Measurements from ENCODE around the gene SLC14A1. TPM values are rescaled to one million over a fixed set of nuclear protein-coding genes. Genes with fewer than 3 reads are reported as not detected.
"Not testable (repeated sequence)": the region's sequence is repeated elsewhere in the genome, so short reads cannot be mapped to it uniquely, and the experiment has no call there.

SLC14A1 gene
- total RNA-seq, 2 experiments from 2014 or later, result 5.2 to 5.3 TPM

DNA sequence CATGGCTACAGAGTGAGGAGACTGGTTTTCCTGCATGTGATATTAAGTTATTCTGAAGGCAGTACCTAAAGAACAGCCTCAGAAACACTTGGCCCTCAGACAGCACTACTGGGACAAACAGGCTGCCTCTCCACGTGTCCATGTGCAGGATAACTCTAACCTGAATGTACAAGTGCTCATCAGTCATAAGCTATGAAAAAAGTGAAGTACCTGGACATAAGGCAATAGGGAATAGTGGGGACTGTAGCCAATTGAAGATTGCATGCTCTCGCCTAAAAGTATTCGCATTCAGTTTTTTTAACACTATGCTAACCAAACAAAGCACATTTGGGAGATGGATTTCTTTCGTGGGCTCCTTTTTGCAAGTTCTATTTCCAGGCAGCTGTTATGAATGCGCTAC is 33.0 kb downstream of the SLC14A1 start:
- POLR2A ChIA-PET, result no interaction called here
- no peaks in the 10 kb centered on the region for H3K4me1 Mint-ChIP-seq (ENCODE audit: low read depth)
- peaks cover 48% of the 10 kb centered on the region for H3K27me3 Mint-ChIP-seq
- no peaks in the 10 kb centered on the region for H3K9me3 Mint-ChIP-seq
- Histone ChIP-seq H3K27me3 (ENCODE audit: control insufficient read depth in 1 of 2, insufficient read depth in 2 of 2, low read length in 2 of 2) (peaks cover 3 to 5% of the 10 kb centered on the region in 2 experiments), H3K9me3 (ENCODE audit: control insufficient read depth in 1 of 2, insufficient read depth in 1 of 2, low read length in 2 of 2) (no peaks in the 10 kb centered on the region), H3K4me3 (ENCODE audit: low read length) (no peak overlapping the region), H3K27ac (ENCODE audit: low read depth in 1 of 2, low read length in 2 of 2) (no peak overlapping the region), H3K4me1 (ENCODE audit: insufficient read depth, low read length) (no peaks in the 10 kb centered on the region), H3K36me3 (ENCODE audit: insufficient read depth, low read length) (no peaks in the 10 kb centered on the region)
- TF ChIP-seq, protein P1, sequence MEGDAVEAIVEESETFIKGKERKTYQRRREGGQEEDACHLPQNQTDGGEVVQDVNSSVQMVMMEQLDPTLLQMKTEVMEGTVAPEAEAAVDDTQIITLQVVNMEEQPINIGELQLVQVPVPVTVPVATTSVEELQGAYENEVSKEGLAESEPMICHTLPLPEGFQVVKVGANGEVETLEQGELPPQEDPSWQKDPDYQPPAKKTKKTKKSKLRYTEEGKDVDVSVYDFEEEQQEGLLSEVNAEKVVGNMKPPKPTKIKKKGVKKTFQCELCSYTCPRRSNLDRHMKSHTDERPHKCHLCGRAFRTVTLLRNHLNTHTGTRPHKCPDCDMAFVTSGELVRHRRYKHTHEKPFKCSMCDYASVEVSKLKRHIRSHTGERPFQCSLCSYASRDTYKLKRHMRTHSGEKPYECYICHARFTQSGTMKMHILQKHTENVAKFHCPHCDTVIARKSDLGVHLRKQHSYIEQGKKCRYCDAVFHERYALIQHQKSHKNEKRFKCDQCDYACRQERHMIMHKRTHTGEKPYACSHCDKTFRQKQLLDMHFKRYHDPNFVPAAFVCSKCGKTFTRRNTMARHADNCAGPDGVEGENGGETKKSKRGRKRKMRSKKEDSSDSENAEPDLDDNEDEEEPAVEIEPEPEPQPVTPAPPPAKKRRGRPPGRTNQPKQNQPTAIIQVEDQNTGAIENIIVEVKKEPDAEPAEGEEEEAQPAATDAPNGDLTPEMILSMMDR (IDR thresholded peaks at IDR 0.05), result no peak
- CTCF ChIA-PET, result no interaction called here
- intact Hi-C loops (cut with DNase I, micrococcal nuclease), result no loop called here
- ATAC-seq (ENCODE audit: poor library complexity) (no peak), DNase-seq (no peak)
- H3K27ac Mint-ChIP-seq, result no peak overlapping the region
- no peak overlapping the region for H3K4me3 Mint-ChIP-seq
- H3K36me3 Mint-ChIP-seq (ENCODE audit: low read depth), result no peaks in the 10 kb centered on the region

DNA sequence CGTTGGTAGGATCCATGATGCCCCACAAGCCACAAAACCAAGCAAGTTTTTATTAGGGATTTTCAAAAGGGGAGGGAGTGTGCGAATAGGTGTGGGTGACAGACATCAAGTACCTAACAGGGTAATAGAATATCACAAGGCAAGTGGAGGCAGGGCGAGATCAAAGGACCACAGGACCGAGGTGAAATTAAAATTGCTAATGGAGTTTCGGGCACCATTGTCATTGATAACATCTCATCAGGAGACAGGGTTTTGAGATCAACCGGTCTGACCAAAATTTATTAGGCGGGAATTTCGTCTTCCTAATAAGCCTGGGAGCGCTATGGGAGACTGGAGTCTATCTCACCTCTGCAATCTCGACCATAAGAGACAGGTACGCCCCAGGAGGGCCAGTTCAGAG is 33.7 kb downstream of the SLC14A1 start:
- H3K27me3 Mint-ChIP-seq, result peaks cover 46% of the 10 kb centered on the region
- H3K9me3 ChIP-seq (ENCODE audit: control insufficient read depth in 1 of 2, insufficient read depth in 1 of 2, low read length in 2 of 2); H3K27me3 ChIP-seq (ENCODE audit: control insufficient read depth in 1 of 2, insufficient read depth in 2 of 2, low read length in 2 of 2); H3K9me3 Mint-ChIP-seq; intact Hi-C loops (cut with DNase I, micrococcal nuclease); H3K4me1 Mint-ChIP-seq (ENCODE audit: low read depth); ATAC-seq (ENCODE audit: poor library complexity); POLR2A ChIA-PET; CTCF ChIA-PET; H3K4me1 ChIP-seq (ENCODE audit: insufficient read depth, low read length); H3K27ac ChIP-seq (ENCODE audit: low read depth in 1 of 2, low read length in 2 of 2); H3K36me3 ChIP-seq (ENCODE audit: insufficient read depth, low read length); H3K4me3 ChIP-seq (ENCODE audit: low read length); H3K36me3 Mint-ChIP-seq (ENCODE audit: low read depth); DNase-seq; H3K4me3 Mint-ChIP-seq; H3K27ac Mint-ChIP-seq: not testable (repeated sequence)

DNA sequence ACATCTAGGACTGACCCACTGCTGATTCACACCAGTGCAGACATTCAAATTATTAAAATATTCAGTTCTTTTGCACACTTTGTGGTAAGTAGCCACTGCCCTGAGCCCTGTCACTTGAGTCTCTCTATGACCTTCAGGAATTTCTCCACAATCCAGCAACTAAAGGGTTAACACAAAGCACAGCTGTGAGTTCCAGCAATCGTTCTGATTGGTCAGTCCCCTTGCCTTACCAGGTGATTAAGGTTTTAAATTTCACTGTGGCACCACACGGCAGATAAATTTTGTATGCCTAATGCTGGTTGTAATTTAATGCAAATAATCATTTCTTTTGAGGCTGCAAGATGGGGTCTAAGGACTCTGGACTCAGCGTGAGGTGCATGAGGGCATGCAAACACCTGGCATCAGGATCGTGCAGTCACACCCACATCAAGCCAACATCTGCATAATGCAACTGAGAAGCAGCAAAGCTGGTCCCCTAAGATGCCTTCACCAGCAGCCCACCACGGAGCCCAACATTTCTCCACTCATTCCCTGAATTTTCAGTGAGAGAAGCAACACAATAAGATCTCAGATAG is 36.6 kb downstream of the SLC14A1 start:
- Mint-ChIP-seq H3K9me3 (no peaks in the 10 kb centered on the region), H3K4me3 (no peak overlapping the region), H3K27ac (no peak overlapping the region), H3K36me3 (ENCODE audit: low read depth) (no peaks in the 10 kb centered on the region), H3K27me3 (peaks cover 25% of the 10 kb centered on the region), H3K4me1 (ENCODE audit: low read depth) (no peaks in the 10 kb centered on the region)
- intact Hi-C loops (cut with DNase I, micrococcal nuclease), result no loop called here
- Histone ChIP-seq H3K4me3 (ENCODE audit: low read length) (no peak overlapping the region), H3K27ac (ENCODE audit: low read depth in 1 of 2, low read length in 2 of 2) (no peak overlapping the region), H3K4me1 (ENCODE audit: insufficient read depth, low read length) (no peaks in the 10 kb centered on the region), H3K36me3 (ENCODE audit: insufficient read depth, low read length) (no peaks in the 10 kb centered on the region), H3K27me3 (ENCODE audit: control insufficient read depth in 1 of 2, insufficient read depth in 2 of 2, low read length in 2 of 2) (peaks cover 0 to 5% of the 10 kb centered on the region in 2 experiments), H3K9me3 (ENCODE audit: control insufficient read depth in 1 of 2, insufficient read depth in 1 of 2, low read length in 2 of 2) (no peaks in the 10 kb centered on the region)
- ATAC-seq (ENCODE audit: poor library complexity), result no peak
- TF ChIP-seq, protein P1 (IDR thresholded peaks at IDR 0.05), result no peak
- ChIA-PET CTCF (no interaction called here), POLR2A (no interaction called here)
- DNase-seq, result no peak

DNA sequence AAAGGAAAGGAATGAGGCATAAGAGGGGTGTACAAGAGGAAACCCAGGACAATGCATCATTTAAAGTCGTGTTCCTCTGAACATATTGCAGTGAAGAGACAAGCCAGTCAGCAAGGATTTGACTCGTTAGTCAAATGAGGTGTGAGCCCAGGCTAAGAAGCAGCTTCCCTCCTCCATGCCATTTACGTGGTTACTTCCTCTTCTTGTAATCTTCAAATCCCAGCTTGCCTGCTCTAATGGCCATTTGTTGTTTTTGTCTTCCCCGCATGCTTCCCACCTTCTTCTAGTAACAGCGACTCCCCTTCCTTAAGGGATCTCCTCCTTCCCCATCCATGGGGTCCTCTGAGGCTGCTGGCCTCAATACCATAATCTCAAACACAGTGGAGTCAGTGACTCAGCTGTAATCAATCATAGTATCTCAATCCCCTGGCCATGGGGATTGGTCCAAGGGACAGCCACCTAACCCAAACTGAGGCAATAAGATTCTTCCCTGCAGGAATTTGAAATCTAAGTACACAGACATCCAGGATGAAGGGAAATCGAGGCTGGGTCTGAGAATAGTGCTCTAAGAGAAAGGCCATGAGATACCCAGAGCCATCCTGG is 37.6 kb downstream of the SLC14A1 start:
- TF ChIP-seq, protein P1 (IDR thresholded peaks at IDR 0.05), result no peak
- Histone ChIP-seq H3K27me3 (ENCODE audit: control insufficient read depth in 1 of 2, insufficient read depth in 2 of 2, low read length in 2 of 2) (peaks cover 0 to 5% of the 10 kb centered on the region in 2 experiments), H3K9me3 (ENCODE audit: control insufficient read depth in 1 of 2, insufficient read depth in 1 of 2, low read length in 2 of 2) (no peaks in the 10 kb centered on the region), H3K4me1 (ENCODE audit: insufficient read depth, low read length) (no peaks in the 10 kb centered on the region), H3K4me3 (ENCODE audit: low read length) (no peak overlapping the region), H3K36me3 (ENCODE audit: insufficient read depth, low read length) (no peaks in the 10 kb centered on the region), H3K27ac (ENCODE audit: low read depth in 1 of 2, low read length in 2 of 2) (no peak overlapping the region)
- POLR2A ChIA-PET, result no interaction called here
- ATAC-seq (ENCODE audit: poor library complexity) (no peak), DNase-seq (no peak)
- H3K4me3 Mint-ChIP-seq, result no peak overlapping the region
- peaks cover 22% of the 10 kb centered on the region for H3K27me3 Mint-ChIP-seq
- CTCF ChIA-PET, result no interaction called here
- H3K9me3 Mint-ChIP-seq, result no peaks in the 10 kb centered on the region
- H3K36me3 Mint-ChIP-seq (ENCODE audit: low read depth), result no peaks in the 10 kb centered on the region
- intact Hi-C loops (cut with DNase I, micrococcal nuclease), result no loop called here
- no peaks in the 10 kb centered on the region for H3K4me1 Mint-ChIP-seq (ENCODE audit: low read depth)
- no peak overlapping the region for H3K27ac Mint-ChIP-seq
